Spleen (tissue), 11 donors: ENCODE results near the gene CEMIP. TPM values are rescaled to one million over a fixed set of nuclear protein-coding genes. Genes with fewer than 3 reads are reported as not detected.

Experiments
- DNase-seq: peaks from one replicate; pipeline ENCODE4 v3.0.0-alpha.2; 2020
- H3K27ac ChIP-seq, 8 donors: fragments of 200-600 bp; sonication (generic) in 7 of 8; 1 replicate in 4 of 8; 2 replicates in 4 of 8; pipeline versions ENCODE4 v1.5.0 to v1.8.0; 2016 to 2021; ENCODE audit warnings: inconsistent platforms in 4 of 8, mild to moderate bottlenecking in 4 of 8, moderate library complexity in 1 of 8
- H3K27me3 ChIP-seq, 7 donors: fragments of 200-600 bp; sonication (generic) in 6 of 7; replicated peaks in 1 of 7; 1 replicate in 4 of 7; 2 replicates in 3 of 7; pipeline versions ENCODE4 v1.5.0 to v1.8.0; 2016 to 2021; ENCODE audit warnings: inconsistent platforms in 3 of 7, mild to moderate bottlenecking in 1 of 7
- H3K36me3 ChIP-seq, 6 donors: fragments of 200-600 bp; sonication (generic) in 5 of 6; 1 replicate in 4 of 6; 2 replicates in 2 of 6; pipeline versions ENCODE4 v1.5.0 to v1.8.0; 2016 to 2021; ENCODE audit warnings: inconsistent platforms in 2 of 6
- H3K4me1 ChIP-seq, 6 donors: fragments of 200-600 bp; sonication (generic) in 5 of 6; 1 replicate in 3 of 6; 2 replicates in 3 of 6; pipeline versions ENCODE4 v1.5.0 to v1.8.0; 2016 to 2021; ENCODE audit warnings: inconsistent platforms in 3 of 6
- H3K4me3 ChIP-seq, 8 donors: fragments of 200-600 bp; sonication (generic) in 7 of 8; 1 replicate in 4 of 8; 2 replicates in 4 of 8; pipeline versions ENCODE4 v1.5.0 to v1.8.0; 2016 to 2021; ENCODE audit warnings: inconsistent platforms in 4 of 8, mild to moderate bottlenecking in 4 of 8, moderate library complexity in 2 of 8
- H3K9me3 ChIP-seq, 8 donors: fragments of 200-600 bp; sonication (generic) in 7 of 8; 1 replicate in 4 of 8; 2 replicates in 4 of 8; pipeline versions ENCODE4 v1.5.0 to v1.8.0; 2016 to 2021; ENCODE audit warnings: inconsistent platforms in 4 of 8
- POLR2A ChIP-seq, 3 donors: fragments of 450-650 bp; IDR thresholded peaks; one replicate each; pipeline ENCODE4 v1.5.1; 2017; ENCODE audit warnings: antibody characterized with exemption in 3 of 3, mild to moderate bottlenecking in 1 of 3
- POLR2AphosphoS5 ChIP-seq, 3 donors: sonication (generic); formaldehyde crosslinking; IDR thresholded peaks; one replicate each; pipeline ENCODE4 v1.5.1; 2017; ENCODE audit warnings: antibody characterized with exemption in 3 of 3
- WGBS, 5 donors: extraction: QIAGEN DNeasy Blood & Tissue Kit in 3 of 5; methylation state at CpG; one replicate each; pipeline versions ENCODE4 v1.1.5 to v1.1.7; 2013 to 2018; 5-methylcytosine and 5-hydroxymethylcytosine counted together
- intact Hi-C: fragments of 100-400 bp; cut with DNase I; formaldehyde crosslinking; loops from one replicate; pipeline ENCODE4 v1.15.0; 2023; ENCODE audit warnings: low total_unique reads
- polyA plus RNA-seq, 3 donors: library from polyadenylated mRNA; stranded (reverse); fragments of 200-250 nt; gene quantifications; one replicate each; pipeline ENCODE4 v1.2.1, GENCODE V29; 2013
- total RNA-seq, 7 donors: library from RNA; depleted of rRNA in 3 of 7; stranded (reverse); fragments of >200 nt in 3 of 7; fragmentation: NEBNext Ultra II Directional in 4 of 7; extraction: Animal tissue kit (Norgen Biotek cat#: 25700) in 4 of 7; gene quantifications; one replicate each; pipeline versions ENCODE4 v1.1.0 to v1.2.1, GENCODE V29; 2016 to 2021
- TF ChIP-seq, protein P1 (sequence below), 11 experiments: fragments of 200-600 bp in 7 of 11; fragments of 450-650 bp in 4 of 11; sonication (generic) in 4 of 11; IDR thresholded peaks in 8 of 11; conservative IDR thresholded peaks in 3 of 11; 1 replicate in 7 of 11; 2 replicates in 4 of 11; pipeline versions ENCODE4 v1.4.0 to v1.8.0; 2016 to 2021; ENCODE audit warnings: antibody characterized with exemption in 11 of 11, inconsistent platforms in 4 of 11, mild to moderate bottlenecking in 1 of 11
- donor health status: healthy with polysubstance abuse.
- donor health status: DM: no; HTN: no; CAD: no; lungs with moderate emphysema.
- donor health status: DM: no; HTN: no; CAD: no.
- donor health status: Bipolar disorder and iron deficiency.
- donor health status: healthy.
- donor health status: DM: no; HTN: no; CAD: no.
- donor health status: DM: yes; HTN: yes; CAD: no.

CEMIP gene
- total and polyA plus RNA-seq, 10 donors = 0.20 to 3.0 (median 1.0) TPM; not detected in 1

DNA sequence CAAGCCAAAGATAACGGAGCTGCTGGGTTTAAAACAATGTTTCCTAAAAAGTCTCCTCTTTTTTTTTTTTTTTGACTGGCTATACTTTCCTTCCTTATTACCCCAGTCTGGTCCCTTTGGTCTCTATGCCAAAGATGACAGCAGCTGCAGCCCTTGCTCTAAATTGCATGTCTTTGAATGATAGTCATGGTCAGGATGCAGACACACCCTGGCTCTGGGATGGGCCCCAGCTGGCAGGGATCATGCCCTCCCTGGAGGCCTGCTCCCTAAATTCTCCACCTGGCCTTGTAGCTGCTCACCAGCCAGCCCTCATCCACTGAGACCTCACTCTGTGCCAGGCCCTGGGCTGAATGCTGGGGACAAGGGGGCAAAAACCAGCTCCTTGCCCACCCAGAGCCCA lies 114.6 kb downstream of the CEMIP start:
- no peak for TF ChIP-seq POLR2AphosphoS5 (IDR thresholded peaks at IDR 0.05)
- TF ChIP-seq POLR2A (IDR thresholded peaks at IDR 0.05) = no peak
- TF ChIP-seq, protein P1, sequence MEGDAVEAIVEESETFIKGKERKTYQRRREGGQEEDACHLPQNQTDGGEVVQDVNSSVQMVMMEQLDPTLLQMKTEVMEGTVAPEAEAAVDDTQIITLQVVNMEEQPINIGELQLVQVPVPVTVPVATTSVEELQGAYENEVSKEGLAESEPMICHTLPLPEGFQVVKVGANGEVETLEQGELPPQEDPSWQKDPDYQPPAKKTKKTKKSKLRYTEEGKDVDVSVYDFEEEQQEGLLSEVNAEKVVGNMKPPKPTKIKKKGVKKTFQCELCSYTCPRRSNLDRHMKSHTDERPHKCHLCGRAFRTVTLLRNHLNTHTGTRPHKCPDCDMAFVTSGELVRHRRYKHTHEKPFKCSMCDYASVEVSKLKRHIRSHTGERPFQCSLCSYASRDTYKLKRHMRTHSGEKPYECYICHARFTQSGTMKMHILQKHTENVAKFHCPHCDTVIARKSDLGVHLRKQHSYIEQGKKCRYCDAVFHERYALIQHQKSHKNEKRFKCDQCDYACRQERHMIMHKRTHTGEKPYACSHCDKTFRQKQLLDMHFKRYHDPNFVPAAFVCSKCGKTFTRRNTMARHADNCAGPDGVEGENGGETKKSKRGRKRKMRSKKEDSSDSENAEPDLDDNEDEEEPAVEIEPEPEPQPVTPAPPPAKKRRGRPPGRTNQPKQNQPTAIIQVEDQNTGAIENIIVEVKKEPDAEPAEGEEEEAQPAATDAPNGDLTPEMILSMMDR (IDR thresholded peaks at IDR 0.05 in 8 of 11, conservative IDR thresholded peaks at IDR 0.05 in 3 of 11) = no peak
- H3K36me3 ChIP-seq = peaks cover 0 to 10% (median 0%) of the 10 kb centered on the region in 6 donors
- H3K4me3 ChIP-seq = no peak overlapping the region
- WGBS, 5 donors = 46 to 88% (median 63%) methylated on average over 1 of the region's 1 CpG
- no peaks in the 10 kb centered on the region for H3K4me1 ChIP-seq
- no peaks in the 10 kb centered on the region for H3K27me3 ChIP-seq
- H3K9me3 ChIP-seq = peaks cover 0 to 12% (median 6%) of the 10 kb centered on the region in 8 donors
- DNase-seq = no peak
- intact Hi-C loops = no loop called here
- no peak overlapping the region for H3K27ac ChIP-seq

DNA sequence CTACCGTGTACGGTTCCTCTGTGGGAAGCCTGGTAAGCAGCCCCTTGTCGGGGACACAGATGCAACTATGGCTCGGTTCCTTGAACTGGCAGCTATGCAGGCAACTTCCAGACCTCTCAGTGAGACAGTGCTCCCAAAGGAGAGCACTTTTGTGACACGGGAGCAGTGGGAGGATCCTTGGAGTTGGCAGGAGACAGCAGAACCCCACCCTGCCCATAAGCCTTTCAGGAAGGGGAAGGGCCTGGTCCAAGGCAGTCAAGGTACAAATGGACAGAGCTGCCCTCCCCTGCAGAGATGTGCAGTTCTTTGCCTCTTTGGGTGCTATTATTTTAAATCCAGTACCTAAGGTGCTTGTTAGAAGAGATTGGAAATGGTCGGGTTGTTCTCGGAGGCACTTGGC lies 115.9 kb downstream of the CEMIP start:
- TF ChIP-seq POLR2AphosphoS5 (IDR thresholded peaks at IDR 0.05) (no peak), POLR2A (IDR thresholded peaks at IDR 0.05) (no peak)
- TF ChIP-seq, protein P1 (IDR thresholded peaks at IDR 0.05 in 8 of 11, conservative IDR thresholded peaks at IDR 0.05 in 3 of 11) = no peak
- WGBS, 5 donors = 82 to 98% (median 90%) methylated on average over 7 of the region's 7 CpGs
- Histone ChIP-seq H3K9me3 (peaks cover 0 to 12% (median 6%) of the 10 kb centered on the region in 8 donors), H3K27ac (no peak overlapping the region), H3K4me1 (no peaks in the 10 kb centered on the region), H3K4me3 (no peak overlapping the region), H3K27me3 (no peaks in the 10 kb centered on the region), H3K36me3 (peaks cover 0 to 10% (median 0%) of the 10 kb centered on the region in 6 donors)
- intact Hi-C loops = no loop called here
- DNase-seq = no peak

DNA sequence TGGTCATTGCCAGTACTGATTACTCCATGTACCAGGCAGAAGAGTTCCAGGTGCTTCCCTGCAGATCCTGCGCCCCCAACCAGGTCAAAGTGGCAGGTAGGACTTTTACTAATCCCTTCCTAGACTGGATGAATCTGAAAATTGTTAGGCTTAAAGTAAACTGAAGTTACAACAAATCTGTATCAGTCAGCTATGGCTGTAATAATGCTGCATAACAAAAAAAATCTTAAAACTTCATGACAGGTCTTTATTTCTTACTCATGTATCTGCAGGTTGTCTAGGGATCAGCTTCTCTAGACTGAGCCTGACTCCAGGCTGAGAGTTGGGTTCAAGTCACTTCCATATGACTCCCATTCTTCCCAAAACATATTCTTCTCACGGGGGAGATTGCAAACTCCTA lies 116.8 kb downstream of the CEMIP start:
- Histone ChIP-seq H3K4me1 (no peaks in the 10 kb centered on the region), H3K27ac (no peak overlapping the region), H3K36me3 (peaks cover 0 to 10% (median 0%) of the 10 kb centered on the region in 6 donors), H3K4me3 (no peak overlapping the region), H3K27me3 (no peaks in the 10 kb centered on the region), H3K9me3 (peaks cover 0 to 12% (median 6%) of the 10 kb centered on the region in 8 donors)
- intact Hi-C loops = no loop called here
- TF ChIP-seq POLR2AphosphoS5 (IDR thresholded peaks at IDR 0.05) = no peak
- TF ChIP-seq POLR2A (IDR thresholded peaks at IDR 0.05) = no peak
- DNase-seq = no peak
- 92 to 99% (median 94%) methylated on average over 2 of the region's 2 CpGs for WGBS, 5 donors

DNA sequence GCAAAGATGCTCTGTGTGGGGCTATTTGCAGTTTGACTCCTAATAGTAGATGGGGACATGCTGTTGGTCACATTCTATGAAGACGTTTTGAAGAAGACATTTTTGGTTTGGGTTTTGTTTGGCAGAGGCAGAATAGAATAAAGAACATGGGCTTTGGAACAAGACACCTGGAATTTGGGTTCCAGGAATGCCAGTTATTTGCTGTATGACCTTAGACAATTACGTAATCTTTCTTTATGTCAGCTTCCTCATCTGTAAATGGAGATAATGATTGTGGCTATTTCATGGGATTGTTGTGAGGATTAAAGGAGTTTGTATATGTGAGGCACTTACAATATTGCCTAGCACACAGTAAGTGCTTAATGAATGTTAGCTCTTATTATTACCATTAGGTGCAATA lies 118.9 kb downstream of the CEMIP start:
- H3K27me3 ChIP-seq = no peaks in the 10 kb centered on the region
- DNase-seq = no peak
- no peak for TF ChIP-seq POLR2A (IDR thresholded peaks at IDR 0.05)
- TF ChIP-seq POLR2AphosphoS5 (IDR thresholded peaks at IDR 0.05) = no peak
- TF ChIP-seq, protein P1 (IDR thresholded peaks at IDR 0.05 in 8 of 11, conservative IDR thresholded peaks at IDR 0.05 in 3 of 11) = no peak
- H3K4me3 ChIP-seq = no peak overlapping the region
- H3K9me3 ChIP-seq = peaks cover 0 to 12% (median 6%) of the 10 kb centered on the region in 8 donors
- intact Hi-C loops = no loop called here
- peaks cover 0 to 12% (median 0%) of the 10 kb centered on the region in 6 donors for H3K36me3 ChIP-seq
- H3K4me1 ChIP-seq = no peaks in the 10 kb centered on the region
- H3K27ac ChIP-seq = no peak overlapping the region
- 70 to 90% (median 78%) methylated on average over 2 of the region's 2 CpGs for WGBS, 5 donors
